HG03097 (cell line): ENCODE results near the gene TP53RK.

Experiments
- ATAC-seq: cut with Tn5 transposase; IDR thresholded peaks from one replicate; pipeline ENCODE4 v1.9.1; 2021; ENCODE audit not compliant: unreplicated experiment, low FRiP score

TP53RK gene

GRCh38 chr20:46641424-46641823 lies 47.8 kb downstream of the TP53RK start:
- no peak for ATAC-seq

- no peak for ATAC-seq
These were observed 48.5 kb downstream of the TP53RK start for GRCh38 chr20:46640536-46641311.

DNA sequence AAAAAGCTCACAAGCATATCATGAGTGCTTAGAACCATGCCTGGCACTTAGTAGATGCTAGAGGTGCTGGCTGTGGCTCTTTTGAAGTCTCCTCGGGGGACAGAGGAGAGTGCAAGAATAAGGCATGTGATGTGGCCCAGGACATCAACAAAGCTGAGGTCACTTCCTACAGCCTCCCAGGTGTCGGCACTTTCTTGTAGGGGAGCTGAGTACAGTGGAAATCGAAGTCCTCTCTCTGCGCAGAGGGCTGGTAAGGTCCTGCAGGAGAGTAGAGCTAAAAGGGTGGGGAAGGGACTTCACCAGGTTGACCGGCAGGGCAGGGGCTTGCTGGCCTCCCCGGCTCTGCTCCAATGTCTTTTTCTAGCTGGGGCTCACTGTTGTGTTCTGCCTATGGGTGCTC lies 49.2 kb downstream of the TP53RK start:
- ATAC-seq: no peak

DNA sequence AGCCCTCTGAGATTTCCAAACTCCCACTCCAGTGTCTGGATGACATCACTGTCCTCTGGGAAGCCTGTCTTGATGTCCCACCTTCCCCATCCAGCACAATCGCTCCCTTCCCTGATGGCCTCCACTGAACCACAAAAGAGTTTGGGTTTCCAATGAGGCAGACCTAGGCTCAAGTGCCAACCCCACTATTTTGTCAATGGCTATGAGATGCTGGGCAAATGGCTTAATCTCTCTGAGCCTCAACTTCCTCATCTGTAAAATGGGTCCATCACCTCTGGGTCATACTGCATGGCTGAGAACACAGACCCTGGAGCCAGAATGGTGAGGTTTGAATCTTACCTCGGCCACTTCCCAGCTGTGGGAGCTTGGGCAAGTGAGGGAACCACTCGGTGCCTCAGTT lies 49.7 kb downstream of the TP53RK start:
- no peak for ATAC-seq

DNA sequence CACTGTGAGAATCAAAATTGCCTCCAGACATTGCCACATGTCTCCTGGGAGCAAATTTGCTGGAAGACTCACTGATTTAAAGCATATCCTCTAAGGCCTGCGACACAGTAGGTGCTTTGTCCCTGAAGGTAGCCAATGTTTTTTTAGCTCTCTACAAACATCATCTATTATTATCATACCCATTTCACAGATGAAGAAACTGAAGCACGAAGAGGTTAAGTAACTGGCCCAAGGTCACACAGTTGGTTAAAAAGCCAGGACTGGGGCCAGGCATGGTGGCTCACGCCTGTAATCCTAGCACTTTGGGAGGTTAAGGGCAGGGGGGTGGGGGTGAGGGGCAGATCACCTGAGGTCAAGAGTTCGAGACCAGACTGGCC lies 50.4 kb downstream of the TP53RK start:
- no peak for ATAC-seq

DNA sequence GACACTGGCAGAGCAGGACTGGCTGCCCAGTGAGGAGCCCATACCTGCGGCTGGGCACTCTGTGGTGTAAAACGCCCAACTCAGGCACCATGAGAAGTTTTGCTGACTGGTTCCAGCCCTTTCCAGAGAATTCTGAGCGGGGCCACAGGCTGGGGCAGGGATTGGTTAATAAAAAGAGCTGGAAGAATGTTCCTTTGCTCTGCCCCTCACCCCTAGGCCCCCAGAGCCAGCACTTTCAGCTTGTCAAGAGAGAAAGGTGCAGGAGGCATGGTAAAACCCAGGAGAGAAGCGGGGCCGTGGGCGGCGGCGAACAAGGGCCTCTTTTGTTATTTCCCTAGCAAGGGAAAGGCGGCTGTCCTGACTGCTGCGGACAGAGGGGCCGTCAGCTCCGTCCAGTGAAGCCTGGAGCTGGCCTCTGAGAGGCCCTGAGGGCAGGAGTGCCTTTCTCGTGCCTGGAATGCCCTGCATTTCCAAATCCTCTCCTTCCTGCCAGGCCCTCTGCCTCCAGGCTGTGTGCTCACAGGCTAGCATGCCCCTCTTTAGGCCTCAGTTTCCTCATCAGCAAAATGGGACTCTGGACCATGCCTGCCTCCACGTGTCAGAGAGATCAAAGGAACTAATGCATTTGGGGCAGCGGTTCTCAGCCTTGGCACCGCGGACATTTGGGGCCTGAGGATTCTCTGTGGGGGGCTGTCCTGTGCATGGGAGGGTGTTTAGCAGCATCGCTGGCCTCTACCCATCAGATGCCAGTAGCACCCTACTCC lies 50.9 kb downstream of the TP53RK start:
- ATAC-seq: no peak

DNA sequence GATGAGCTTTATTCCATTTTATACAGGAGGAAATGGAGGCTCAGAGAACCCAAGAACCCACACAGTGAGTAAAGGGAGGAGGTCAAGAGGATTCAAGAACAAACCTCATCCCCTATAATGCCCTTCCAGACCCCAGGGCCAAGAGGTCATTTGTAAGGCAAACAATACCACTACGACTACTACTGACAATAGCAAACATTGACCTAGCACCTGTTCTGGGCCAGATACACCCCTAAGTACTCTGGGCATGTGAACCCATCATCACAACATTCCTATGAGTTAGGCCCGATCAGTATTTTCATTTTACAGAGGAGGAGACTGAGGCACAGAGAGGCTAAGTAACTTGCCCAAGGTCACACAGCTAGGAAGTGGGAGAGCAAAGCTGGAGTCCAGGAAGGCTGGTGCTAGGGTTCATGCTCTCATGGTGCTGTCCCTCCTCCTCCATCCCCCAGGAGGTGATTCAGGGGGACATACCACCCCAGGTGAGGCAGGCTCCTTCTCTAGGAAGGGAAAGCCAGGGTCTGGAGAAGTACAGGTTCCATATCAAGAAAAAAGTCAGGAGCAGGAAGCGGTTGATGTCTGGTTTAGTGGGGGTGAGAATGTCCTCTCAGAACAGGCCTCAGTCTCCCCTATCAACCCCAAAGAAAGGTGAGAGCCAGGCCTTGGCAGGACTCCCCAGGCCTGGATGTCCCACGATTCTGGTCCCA lies 51.7 kb downstream of the TP53RK start:
- ATAC-seq: no peak

DNA sequence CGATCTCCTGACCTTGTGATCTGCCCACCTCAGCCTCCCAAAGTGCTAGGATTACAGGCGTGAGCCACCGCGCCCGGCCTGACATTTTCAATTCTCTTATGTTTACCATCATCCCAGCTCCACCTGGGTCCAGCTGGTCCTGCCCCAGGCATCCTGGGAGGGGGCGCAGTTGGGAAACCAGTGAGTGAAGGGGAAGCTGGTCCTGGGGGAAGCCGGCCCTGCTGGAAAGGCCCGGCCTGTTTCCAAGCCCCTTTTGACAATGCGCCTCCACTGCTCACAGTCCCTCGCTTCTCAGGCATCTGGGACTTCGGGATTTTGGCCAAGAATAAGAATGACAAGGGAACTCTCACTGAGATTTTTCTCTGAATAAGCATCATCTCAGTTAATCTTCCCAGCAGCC lies 52.2 kb downstream of the TP53RK start:
- ATAC-seq: no peak

GRCh38 chr20:46636514-46636913 lies 52.7 kb downstream of the TP53RK start:
- no peak for ATAC-seq

GRCh38 chr20:46635514-46636136 lies 53.6 kb downstream of the TP53RK start:
- ATAC-seq: no peak

GRCh38 chr20:46634528-46634927 lies 54.7 kb downstream of the TP53RK start:
- no peak for ATAC-seq
